Germinal center (tissue), 1 donor: ENCODE data around the gene GRIN1.
"Not testable (repeated sequence)": the region's sequence is repeated elsewhere in the genome, so short reads cannot be mapped to it uniquely, and the experiment has no call there.

Source experiments
- DNase-seq: peaks from one replicate; pipeline ENCODE4 v3.0.0; 2012; ENCODE audit warnings: mixed read lengths, low spot score

GRIN1 gene

DNA sequence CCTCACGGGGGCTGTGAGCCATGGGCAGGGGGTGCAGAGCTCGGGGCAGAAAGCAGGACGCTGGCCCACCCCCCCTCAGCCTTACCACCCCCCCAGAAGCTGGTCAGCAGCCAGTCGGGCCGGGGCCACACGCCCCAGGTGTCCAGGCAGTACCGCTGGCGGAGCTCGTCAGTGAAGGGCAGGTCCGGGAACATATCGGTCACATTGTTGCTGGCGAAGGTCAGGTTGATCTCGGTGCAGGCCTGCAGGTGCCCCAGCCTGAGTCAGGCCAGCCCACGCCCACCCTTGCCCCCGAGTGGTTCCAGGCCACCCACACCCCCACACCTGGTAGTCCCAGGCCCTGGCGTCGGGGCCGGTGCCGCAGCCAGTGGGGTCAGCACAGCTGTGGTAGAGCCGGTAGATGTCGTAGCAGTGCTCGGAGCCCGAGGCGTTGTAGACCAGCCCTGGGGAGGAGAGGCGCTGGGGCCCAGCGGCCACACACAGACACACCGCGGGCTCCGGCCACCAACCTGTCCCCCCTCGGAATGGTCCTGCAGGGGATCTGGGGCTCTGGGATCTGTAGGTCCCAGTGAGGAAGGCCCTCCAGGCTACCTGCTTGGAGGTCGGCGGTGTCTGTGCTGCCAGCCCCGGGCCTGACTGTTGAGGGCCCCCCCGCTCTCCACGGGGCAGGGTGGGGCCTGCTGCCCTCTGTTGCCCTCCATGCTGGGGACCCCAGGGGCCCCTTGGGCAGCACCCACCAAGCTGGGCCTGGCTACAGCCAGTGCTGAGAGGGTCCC lies 27.0 kb upstream of the GRIN1 start:
- DNase-seq, result no peak

DNA sequence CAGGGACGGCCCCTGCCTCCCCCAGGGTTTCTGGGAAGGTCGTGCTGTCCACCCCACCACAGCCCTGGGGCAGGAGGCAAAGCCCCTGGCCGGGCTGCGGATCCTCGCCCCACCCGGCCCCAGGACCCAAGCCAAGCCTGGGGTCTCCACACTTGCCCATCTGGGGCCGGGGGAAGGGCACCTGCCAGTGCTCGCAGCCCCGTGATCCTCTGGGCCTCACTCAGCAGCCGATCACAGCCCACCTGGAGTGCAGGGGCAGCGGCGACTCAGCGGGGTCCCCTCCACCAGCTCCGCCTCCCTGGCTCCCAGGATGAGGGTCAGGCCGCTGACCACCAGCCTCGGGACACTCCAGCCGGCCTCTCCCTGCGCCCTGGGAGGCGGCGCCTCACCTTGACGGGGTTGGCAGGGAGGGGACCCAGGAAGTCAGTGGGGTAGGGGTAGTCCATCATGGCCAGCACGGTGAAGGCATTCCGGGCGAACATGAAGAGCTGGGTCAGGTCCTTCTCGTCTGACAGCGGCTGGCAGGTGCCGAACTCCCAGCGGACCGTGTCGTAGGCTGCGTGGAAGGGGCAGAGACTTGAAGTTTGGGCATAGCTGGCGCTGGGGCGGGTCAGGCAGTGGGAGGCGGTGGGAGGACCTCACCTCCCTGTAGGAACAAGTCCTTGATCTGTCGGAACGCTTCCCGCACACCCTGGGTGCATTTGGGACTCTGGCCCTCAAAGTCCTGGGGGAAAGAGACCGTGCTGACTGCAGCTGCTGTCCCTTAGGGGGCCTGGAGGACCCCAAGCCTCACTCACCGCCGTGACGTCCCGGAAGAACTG lies 26.2 kb upstream of the GRIN1 start:
- DNase-seq, result no peak

DNA sequence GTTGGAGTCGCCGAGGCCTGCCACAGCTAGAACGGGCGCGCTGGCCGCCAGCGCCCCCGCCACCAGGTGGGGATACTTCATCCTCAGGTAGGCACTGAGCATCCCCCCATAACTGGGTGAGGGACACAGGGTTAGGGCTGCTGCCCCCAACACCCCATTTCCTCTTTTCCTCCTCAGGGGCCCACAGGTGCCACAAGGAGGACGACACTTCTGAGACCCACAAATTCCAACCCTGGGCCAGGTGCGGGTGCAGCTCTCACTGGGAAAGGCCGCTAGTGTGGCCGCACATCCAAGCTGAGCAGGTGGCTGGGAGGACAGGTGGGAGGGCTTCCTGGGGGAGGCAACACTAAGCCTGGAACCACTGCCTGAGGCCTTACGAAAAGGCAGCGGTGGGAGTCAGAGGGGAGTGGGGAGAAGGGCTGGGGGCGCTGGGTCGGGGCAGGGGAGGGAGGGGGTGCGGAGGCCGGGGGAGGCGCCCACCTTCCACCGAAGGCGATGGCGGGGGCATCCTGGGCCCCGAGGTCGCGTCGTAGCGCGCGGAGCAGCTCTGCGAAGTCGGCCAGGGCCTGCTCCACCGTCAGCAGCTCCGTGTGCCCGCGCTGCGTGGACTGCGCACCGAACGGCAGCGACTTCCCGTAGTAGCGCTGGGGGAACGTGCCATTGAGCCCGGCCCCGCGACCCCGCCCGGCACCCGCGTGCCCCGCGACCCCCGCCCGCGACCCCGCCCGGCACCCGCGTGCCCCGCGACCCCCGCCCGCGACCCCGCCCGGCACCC lies 25.4 kb upstream of the GRIN1 start:
- DNase-seq, result peak; percentile 46

GRCh38 chr9:137114220-137114612 lies 24.7 kb upstream of the GRIN1 start:
- no peak for DNase-seq

GRCh38 chr9:137114613-137115393 lies 24.2 kb upstream of the GRIN1 start, which contains the start of gene DPP7:
DPP7 (minus strand) TSS chr9:137114733; CDS start chr9:137114713, 20 bp downstream.
- peak; percentile 91 for DNase-seq

GRCh38 chr9:137115394-137116026 lies 23.4 kb upstream of the GRIN1 start:
- no peak for DNase-seq

- no peak for DNase-seq
Measured at GRCh38 chr9:137116027-137116507, 22.9 kb upstream of the GRIN1 start.

DNA sequence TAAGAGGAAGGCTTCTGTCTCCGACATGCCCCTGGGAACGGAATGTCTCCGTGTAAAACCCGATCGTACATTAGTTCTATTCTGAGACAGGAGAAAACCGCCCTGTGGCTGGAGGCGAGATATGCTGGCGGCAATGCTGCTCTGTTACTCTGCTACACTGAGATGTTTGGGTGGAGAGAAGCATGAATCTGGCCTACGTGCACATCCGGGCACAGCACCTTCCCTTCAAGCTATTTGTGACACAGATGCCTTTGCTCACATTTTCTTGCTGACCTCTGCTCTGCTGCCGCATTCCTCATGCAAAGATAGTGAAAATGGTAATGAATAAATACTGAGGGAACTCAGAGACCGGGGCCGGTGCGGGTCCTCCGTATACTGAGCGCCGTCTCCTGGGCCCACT lies 22.2 kb upstream of the GRIN1 start:
- no peak for DNase-seq

DNA sequence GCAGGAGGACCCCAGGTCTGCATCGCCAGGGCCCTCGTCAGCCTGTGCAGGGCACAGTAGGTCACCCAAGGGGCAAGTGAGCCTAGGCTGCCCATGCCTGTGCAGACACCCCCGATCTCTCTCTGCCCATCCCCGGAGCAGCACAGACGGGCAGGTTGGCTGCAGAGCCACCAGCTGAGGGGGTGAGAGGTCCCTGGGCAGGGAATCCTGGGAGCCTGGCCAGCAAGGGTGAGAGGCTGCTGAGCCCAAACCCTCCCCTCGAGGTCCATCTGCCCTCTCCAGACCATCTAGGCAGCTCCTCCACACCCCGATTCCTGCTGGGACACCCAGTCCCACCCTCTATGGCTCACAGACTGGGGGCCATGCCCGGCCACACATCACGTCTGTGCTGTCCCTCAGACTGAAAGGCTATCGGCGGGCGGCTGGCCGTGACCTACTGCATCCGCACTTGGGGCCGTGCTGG lies 21.7 kb upstream of the GRIN1 start:
- no peak for DNase-seq

- DNase-seq, result not testable (repeated sequence)
Measured at GRCh38 chr9:137118092-137118603, 20.8 kb upstream of the GRIN1 start.

- DNase-seq, result not testable (repeated sequence)
Measured at GRCh38 chr9:137121927-137122795, 16.8 kb upstream of the GRIN1 start.

DNA sequence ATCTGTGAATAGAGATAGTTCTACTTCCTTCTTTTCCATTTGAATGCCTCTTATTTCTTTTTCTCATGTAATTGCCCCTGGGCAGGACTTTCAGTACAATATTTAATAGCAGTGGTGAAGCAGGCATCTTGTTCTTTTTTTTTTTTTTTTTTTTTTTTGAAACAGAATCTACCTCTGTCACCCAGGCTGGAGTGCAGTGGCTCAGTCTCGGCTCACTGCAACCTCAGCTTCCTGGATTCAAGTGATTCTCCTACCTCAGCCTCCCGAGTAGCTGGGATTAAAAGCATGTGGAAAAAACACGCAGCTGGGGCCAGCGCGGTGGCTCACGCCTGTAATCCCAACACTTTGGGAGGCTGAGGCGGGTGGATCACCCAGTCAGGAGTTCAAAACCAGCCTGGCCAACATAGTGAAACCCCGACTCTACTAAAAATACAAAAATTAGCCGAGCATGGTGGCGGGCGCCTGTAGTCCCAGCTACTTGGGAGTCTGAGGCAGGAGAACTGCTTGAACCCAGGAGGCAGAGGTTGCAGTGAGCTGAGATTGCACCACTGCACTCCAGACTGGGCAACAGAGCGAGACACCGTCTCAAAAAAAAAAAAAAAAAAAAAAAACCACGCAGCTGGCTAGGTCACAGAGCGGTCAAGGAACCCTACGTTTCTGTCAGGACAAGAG lies 16.0 kb upstream of the GRIN1 start:
- DNase-seq, result not testable (repeated sequence)

GRCh38 chr9:137123468-137123837 lies 15.5 kb upstream of the GRIN1 start:
- no peak for DNase-seq

DNA sequence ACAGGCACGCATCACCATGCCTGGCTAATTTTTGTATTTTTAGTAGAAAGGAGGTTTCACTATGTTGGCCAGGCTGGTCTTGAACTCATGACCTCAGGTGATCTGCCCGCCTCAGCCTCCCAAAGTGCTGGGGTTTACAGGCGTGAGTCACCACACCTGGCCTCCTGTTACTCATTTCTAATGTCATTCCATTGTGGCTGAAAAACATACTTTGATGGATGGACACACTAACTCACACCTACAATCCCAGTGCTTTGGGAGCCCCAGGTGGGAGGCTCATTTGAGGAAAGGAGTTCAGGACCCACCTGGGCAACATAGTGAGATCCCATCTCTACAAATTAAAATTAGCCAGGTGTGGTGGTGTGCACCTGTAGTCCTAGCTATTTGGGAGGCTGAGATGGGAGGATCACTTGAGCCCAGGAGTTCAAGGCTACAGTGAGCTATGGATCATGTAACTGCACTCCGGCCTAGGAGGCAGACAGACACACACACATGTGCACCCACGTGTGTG lies 14.9 kb upstream of the GRIN1 start:
- DNase-seq, result not testable (repeated sequence)

GRCh38 chr9:137126786-137127185 lies 12.2 kb upstream of the GRIN1 start:
- no peak for DNase-seq

GRCh38 chr9:137127301-137128157 lies 11.4 kb upstream of the GRIN1 start:
- peak; percentile 57 for DNase-seq

- DNase-seq, result peak; percentile 40
Measured at GRCh38 chr9:137128158-137128861, 10.6 kb upstream of the GRIN1 start.
